ENCODE data around the gene CCL19. TPM values are rescaled to one million over a fixed set of nuclear protein-coding genes. Genes with fewer than 3 reads are reported as not detected.

The CCL19 gene
- total RNA-seq, 1 donor: not detected

DNA sequence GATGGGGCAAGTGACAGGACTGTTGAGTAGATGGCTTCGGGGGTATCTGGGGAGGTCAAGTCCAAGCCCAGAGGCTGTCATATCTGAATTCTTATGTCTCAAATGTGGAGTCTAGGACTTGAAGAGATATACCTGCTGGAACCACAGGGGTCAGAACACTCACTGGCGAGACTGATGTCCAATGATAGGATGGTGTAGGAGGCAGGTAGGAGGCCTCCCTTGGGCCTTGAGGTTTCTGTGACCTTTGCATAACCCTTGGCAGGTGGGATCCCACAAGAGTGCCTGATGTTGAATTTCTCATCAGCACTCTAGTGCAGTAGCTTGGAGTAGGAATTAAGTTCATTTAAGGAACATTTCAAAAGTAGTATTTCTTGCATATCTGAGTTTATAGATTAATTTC is 16.1 kb upstream of the CCL19 start:
- no peaks in the 10 kb centered on the region for H3K27me3 ChIP-seq (ENCODE audit: insufficient read depth, low read length)

GRCh38 chr9:34701769-34702736 is 11.0 kb upstream of the CCL19 start:
- peaks cover 4% of the 10 kb centered on the region for H3K27me3 ChIP-seq (ENCODE audit: insufficient read depth, low read length)
- TF ChIP-seq CTCF (IDR thresholded peaks at IDR 0.05; ENCODE audit: extremely low read depth, low read depth, low read length): peak; percentile 100
- H4K20me1 ChIP-seq (ENCODE audit: insufficient read depth, low read length): no peaks in the 10 kb centered on the region
- peak overlapping the region; percentile 100 for H3K4me2 ChIP-seq (ENCODE audit: insufficient read depth, low read length)
- DNase-seq (ENCODE audit: insufficient read length, low spot score, missing footprints): peak; percentile 97
- no peak overlapping the region for H3K27ac ChIP-seq (ENCODE audit: low read depth, low read length)
- no peaks in the 10 kb centered on the region for H3K36me3 ChIP-seq (ENCODE audit: insufficient read depth, low read length)
- H3K4me3 ChIP-seq (ENCODE audit: insufficient read depth, low read length): peak overlapping the region; percentile 84
- no peaks in the 10 kb centered on the region for H3K79me2 ChIP-seq (ENCODE audit: insufficient read depth, low read length)
- no peaks in the 10 kb centered on the region for H3K9me3 ChIP-seq (ENCODE audit: low read depth, low read length)
- peak overlapping the region; percentile 98 for H2AFZ ChIP-seq (ENCODE audit: low read length)
- H3K4me1 ChIP-seq (ENCODE audit: insufficient read depth, low read length): peaks cover 3% of the 10 kb centered on the region

More for the DNA sequence above, 16.1 kb upstream of the CCL19 start:
- H4K20me1 ChIP-seq (ENCODE audit: insufficient read depth, low read length): no peaks in the 10 kb centered on the region
- H2AFZ ChIP-seq (ENCODE audit: low read length): no peak overlapping the region
- no peaks in the 10 kb centered on the region for H3K36me3 ChIP-seq (ENCODE audit: insufficient read depth, low read length)
- H3K4me2 ChIP-seq (ENCODE audit: insufficient read depth, low read length): no peak overlapping the region
- H3K79me2 ChIP-seq (ENCODE audit: insufficient read depth, low read length): no peaks in the 10 kb centered on the region
- no peak overlapping the region for H3K4me3 ChIP-seq (ENCODE audit: insufficient read depth, low read length)
- H3K4me1 ChIP-seq (ENCODE audit: insufficient read depth, low read length): no peaks in the 10 kb centered on the region
- H3K27ac ChIP-seq (ENCODE audit: low read depth, low read length): no peak overlapping the region
- no peak for DNase-seq (ENCODE audit: insufficient read length, low spot score, missing footprints)
- H3K9me3 ChIP-seq (ENCODE audit: low read depth, low read length): no peaks in the 10 kb centered on the region
- no peak for TF ChIP-seq CTCF (IDR thresholded peaks at IDR 0.05; ENCODE audit: extremely low read depth, low read depth, low read length)

DNA sequence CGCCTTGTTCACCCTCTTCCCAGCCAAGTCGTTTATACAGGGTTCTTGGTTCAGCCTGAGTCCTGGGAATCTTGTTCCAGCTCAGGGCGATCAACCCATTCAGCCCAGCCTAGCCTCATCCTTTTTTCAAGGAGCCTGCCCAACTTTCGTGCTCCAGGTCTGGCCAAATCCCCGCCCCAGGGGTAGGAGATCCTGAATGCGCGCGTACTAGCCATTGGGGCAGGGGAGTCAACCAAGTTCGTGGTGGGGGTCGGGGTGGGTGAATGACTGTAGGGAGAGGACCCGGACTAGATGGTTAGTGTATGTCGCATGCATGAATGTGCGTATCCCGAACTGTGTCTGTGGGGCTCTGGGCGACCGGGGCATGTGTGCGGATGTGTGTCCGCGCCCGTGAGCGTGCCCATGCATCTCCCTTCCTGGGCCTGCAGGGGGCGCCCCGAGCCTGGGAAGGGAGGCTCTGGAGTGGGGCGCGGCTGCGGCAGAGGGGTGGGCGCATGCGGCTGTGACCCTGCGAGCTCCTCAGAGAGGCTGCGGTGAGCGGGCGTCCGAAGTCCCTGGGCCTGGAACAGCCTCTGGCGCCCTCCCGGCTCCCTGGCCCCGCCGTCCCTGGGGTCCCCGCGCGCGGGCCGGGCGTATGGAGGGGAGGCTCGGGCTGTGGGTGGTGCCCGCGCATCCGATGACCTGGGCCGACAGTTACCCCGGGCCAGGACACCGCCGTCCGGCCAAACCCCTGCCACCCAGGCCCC is 10.1 kb upstream of the CCL19 start:
- Histone ChIP-seq H4K20me1 (ENCODE audit: insufficient read depth, low read length) (no peaks in the 10 kb centered on the region), H2AFZ (ENCODE audit: low read length) (peak overlapping the region; percentile 98), H3K27ac (ENCODE audit: low read depth, low read length) (no peak overlapping the region), H3K79me2 (ENCODE audit: insufficient read depth, low read length) (no peaks in the 10 kb centered on the region), H3K4me1 (ENCODE audit: insufficient read depth, low read length) (peaks cover 3% of the 10 kb centered on the region), H3K36me3 (ENCODE audit: insufficient read depth, low read length) (no peaks in the 10 kb centered on the region), H3K27me3 (ENCODE audit: insufficient read depth, low read length) (peaks cover 4% of the 10 kb centered on the region), H3K4me2 (ENCODE audit: insufficient read depth, low read length) (peak overlapping the region; percentile 100), H3K9me3 (ENCODE audit: low read depth, low read length) (no peaks in the 10 kb centered on the region), H3K4me3 (ENCODE audit: insufficient read depth, low read length) (peak overlapping the region; percentile 84)
- peak; percentile 96 for DNase-seq (ENCODE audit: insufficient read length, low spot score, missing footprints)
- TF ChIP-seq CTCF (IDR thresholded peaks at IDR 0.05; ENCODE audit: extremely low read depth, low read depth, low read length): peak; percentile 71

DNA sequence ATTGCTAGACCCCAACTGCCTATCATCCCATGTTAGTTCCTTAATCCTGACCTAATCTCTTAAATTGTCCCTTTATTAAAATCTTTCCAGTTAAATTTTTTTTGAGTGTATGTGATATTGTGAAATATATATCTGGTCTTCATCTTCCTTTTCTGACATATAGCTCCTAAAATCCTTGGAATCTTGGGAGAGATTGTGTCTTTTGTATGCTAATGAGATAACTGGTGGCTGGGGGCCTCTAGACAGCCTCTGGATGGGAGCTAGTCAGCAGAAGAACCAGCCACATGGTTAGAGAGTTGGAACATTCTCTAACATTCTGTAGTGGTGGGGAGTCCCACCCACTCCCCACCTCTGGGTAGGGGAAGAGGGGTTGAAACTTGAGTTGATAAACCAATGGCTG is 3.7 kb upstream of the CCL19 start:
- no peak overlapping the region for H3K4me2 ChIP-seq (ENCODE audit: insufficient read depth, low read length)
- TF ChIP-seq CTCF (IDR thresholded peaks at IDR 0.05; ENCODE audit: extremely low read depth, low read depth, low read length): no peak
- no peaks in the 10 kb centered on the region for H3K79me2 ChIP-seq (ENCODE audit: insufficient read depth, low read length)
- no peak overlapping the region for H3K27ac ChIP-seq (ENCODE audit: low read depth, low read length)
- no peak overlapping the region for H3K4me3 ChIP-seq (ENCODE audit: insufficient read depth, low read length)
- H3K27me3 ChIP-seq (ENCODE audit: insufficient read depth, low read length): peaks cover 4% of the 10 kb centered on the region
- H3K9me3 ChIP-seq (ENCODE audit: low read depth, low read length): no peaks in the 10 kb centered on the region
- no peak overlapping the region for H2AFZ ChIP-seq (ENCODE audit: low read length)
- no peaks in the 10 kb centered on the region for H3K36me3 ChIP-seq (ENCODE audit: insufficient read depth, low read length)
- no peaks in the 10 kb centered on the region for H3K4me1 ChIP-seq (ENCODE audit: insufficient read depth, low read length)
- no peak for DNase-seq (ENCODE audit: insufficient read length, low spot score, missing footprints)
- H4K20me1 ChIP-seq (ENCODE audit: insufficient read depth, low read length): peaks cover 5% of the 10 kb centered on the region
